SU-DHL-6 (cell line): ENCODE measurements around the gene FAM25A.
"Not testable (repeated sequence)": the region's sequence is repeated elsewhere in the genome, so short reads cannot be mapped to it uniquely, and the experiment has no call there.

Source experiments
- H2AFZ ChIP-seq: fragments of 200-600 bp; sonication (generic); 2 replicates; pipeline ENCODE4 v1.6.1; 2014; ENCODE audit warnings: low read depth, mild to moderate bottlenecking, moderate library complexity, mixed read lengths, antibody characterized with exemption, low read length; ENCODE audit not compliant: severe bottlenecking
- H3F3A ChIP-seq: fragments of 200-600 bp; shearing (Covaris generic); 2 replicates; pipeline ENCODE4 v1.6.0; 2016; ENCODE audit warnings: antibody characterized with exemption, mild to moderate bottlenecking; ENCODE audit not compliant: insufficient read depth
- H3K27ac ChIP-seq: fragments of 200-600 bp; sonication (generic); 2 replicates; pipeline ENCODE4 v1.5.1; 2016; ENCODE audit warnings: low read depth, mild to moderate bottlenecking, low read length, moderate library complexity, mixed read lengths
- H3K27me3 ChIP-seq: fragments of 200-600 bp; sonication (generic), shearing (Covaris generic); 2 replicates; pipeline ENCODE4 v1.6.0; 2014; ENCODE audit warnings: mild to moderate bottlenecking, low read length
- H3K36me3 ChIP-seq: fragments of 200-600 bp; sonication (generic); 2 replicates; pipeline ENCODE4 v1.6.1; 2014; ENCODE audit warnings: mild to moderate bottlenecking, low read length, mixed read lengths
- H3K4me2 ChIP-seq: fragments of 300-600, 200-600 bp; shearing (Covaris generic), sonication (generic); 2 replicates; pipeline ENCODE4 v1.6.0; 2014; ENCODE audit warnings: low read length, low read depth, mild to moderate bottlenecking; ENCODE audit not compliant: poor library complexity, severe bottlenecking
- H3K4me3 ChIP-seq: fragments of 200-600 bp; sonication (generic); 2 replicates; pipeline ENCODE4 v1.5.1; 2014; ENCODE audit warnings: antibody characterized with exemption, low read length, mild to moderate bottlenecking, mixed read lengths; ENCODE audit not compliant: insufficient read depth, poor library complexity, severe bottlenecking
- H3K79me2 ChIP-seq: fragments of 200-600 bp; sonication (generic); 2 replicates; pipeline ENCODE4 v1.6.1; 2014; ENCODE audit warnings: mild to moderate bottlenecking, low read length, moderate library complexity; ENCODE audit not compliant: insufficient read depth
- H3K9ac ChIP-seq: fragments of 200-600 bp; sonication (generic); 2 replicates; pipeline ENCODE4 v1.7.0; 2014; ENCODE audit warnings: mild to moderate bottlenecking, low read length
- H3K9me2 ChIP-seq: fragments of 200-600 bp; sonication (generic); replicated peaks from 2 replicates; pipeline ENCODE4 v1.6.1; 2014; ENCODE audit warnings: low read length; ENCODE audit not compliant: insufficient read depth
- H3K9me3 ChIP-seq: fragments of 200-600 bp; sonication (generic); 2 replicates; pipeline ENCODE4 v1.6.1; 2014; ENCODE audit warnings: low read length, mixed read lengths; ENCODE audit not compliant: insufficient read depth
- H4K20me1 ChIP-seq: fragments of 200-600 bp; sonication (generic); 2 replicates; pipeline ENCODE4 v1.6.1; 2014; ENCODE audit warnings: low read depth, mild to moderate bottlenecking, antibody characterized with exemption, low read length, moderate library complexity, mixed read lengths
- EZH2phosphoT487 ChIP-seq: fragments of 200-600 bp; sonication (generic), shearing (Covaris generic); conservative IDR thresholded peaks from 2 replicates; pipeline ENCODE4 v1.6.1; 2018; ENCODE audit warnings: mild to moderate bottlenecking, antibody characterized with exemption, low read length, moderate library complexity, mixed read lengths
- TF ChIP-seq, protein P1 (sequence below): fragments of 200-600 bp; sonication (generic); IDR thresholded peaks from one replicate; pipeline ENCODE4 v1.5.1; 2017; ENCODE audit warnings: antibody characterized with exemption, mild to moderate bottlenecking, low read length, moderate library complexity; ENCODE audit not compliant: insufficient read depth, poor library complexity, severe bottlenecking

Gene FAM25A

DNA sequence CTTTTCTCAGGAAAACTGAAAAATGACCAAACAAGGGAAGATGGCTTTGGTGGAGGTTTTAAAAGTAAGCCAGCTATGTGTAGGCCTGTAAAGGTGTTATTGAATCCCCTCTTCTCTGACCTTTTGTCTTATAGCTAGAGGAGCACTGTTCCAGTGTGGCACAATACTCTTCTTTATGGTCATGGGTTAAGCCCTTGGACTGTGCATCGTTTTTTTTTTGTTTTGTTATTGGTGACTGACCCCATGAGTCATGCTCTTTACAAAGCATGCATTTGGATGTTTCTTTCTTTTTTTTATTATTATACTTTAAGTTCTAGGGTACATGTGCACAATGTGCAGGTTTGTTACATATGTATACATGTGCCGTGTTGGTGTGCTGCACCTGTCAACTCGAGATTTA lies 19.6 kb upstream of the FAM25A start:
- no peaks in the 10 kb centered on the region for H3K9me3 ChIP-seq
- H3K27ac ChIP-seq = no peak overlapping the region
- no peaks in the 10 kb centered on the region for H3K36me3 ChIP-seq
- H3K9ac ChIP-seq = no peak overlapping the region
- no peaks in the 10 kb centered on the region for H3K9me2 ChIP-seq
- TF ChIP-seq, protein P1, sequence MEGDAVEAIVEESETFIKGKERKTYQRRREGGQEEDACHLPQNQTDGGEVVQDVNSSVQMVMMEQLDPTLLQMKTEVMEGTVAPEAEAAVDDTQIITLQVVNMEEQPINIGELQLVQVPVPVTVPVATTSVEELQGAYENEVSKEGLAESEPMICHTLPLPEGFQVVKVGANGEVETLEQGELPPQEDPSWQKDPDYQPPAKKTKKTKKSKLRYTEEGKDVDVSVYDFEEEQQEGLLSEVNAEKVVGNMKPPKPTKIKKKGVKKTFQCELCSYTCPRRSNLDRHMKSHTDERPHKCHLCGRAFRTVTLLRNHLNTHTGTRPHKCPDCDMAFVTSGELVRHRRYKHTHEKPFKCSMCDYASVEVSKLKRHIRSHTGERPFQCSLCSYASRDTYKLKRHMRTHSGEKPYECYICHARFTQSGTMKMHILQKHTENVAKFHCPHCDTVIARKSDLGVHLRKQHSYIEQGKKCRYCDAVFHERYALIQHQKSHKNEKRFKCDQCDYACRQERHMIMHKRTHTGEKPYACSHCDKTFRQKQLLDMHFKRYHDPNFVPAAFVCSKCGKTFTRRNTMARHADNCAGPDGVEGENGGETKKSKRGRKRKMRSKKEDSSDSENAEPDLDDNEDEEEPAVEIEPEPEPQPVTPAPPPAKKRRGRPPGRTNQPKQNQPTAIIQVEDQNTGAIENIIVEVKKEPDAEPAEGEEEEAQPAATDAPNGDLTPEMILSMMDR = no peak
- no peak for TF ChIP-seq EZH2phosphoT487
- no peaks in the 10 kb centered on the region for H3K27me3 ChIP-seq
- H3K4me2 ChIP-seq = no peak overlapping the region
- H3K79me2 ChIP-seq = no peaks in the 10 kb centered on the region
- no peak overlapping the region for H2AFZ ChIP-seq
- no peak overlapping the region for H3K4me3 ChIP-seq
- H3F3A ChIP-seq = no peaks in the 10 kb centered on the region
- no peaks in the 10 kb centered on the region for H4K20me1 ChIP-seq

DNA sequence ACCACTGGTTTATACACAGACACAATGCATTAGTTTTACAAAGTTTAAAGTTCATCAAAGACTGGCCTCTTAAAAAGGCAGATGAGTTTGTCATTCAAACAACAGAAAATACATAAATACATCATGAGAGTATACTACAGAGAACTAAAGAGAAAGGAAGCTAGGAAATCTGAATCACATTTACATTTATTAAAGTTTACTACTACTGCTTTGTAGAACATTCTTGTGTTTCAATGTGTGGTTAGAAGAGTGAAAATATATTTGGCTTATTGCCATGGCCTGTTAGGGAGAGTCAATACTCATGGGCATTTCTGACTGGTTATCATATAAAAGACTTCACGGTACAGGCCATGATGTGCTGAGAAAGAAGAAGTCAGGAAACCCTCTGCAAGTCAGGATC lies 13.0 kb upstream of the FAM25A start:
- not testable (repeated sequence) for H2AFZ ChIP-seq, H3F3A ChIP-seq, H3K36me3 ChIP-seq, H3K9me2 ChIP-seq, H3K27ac ChIP-seq, H4K20me1 ChIP-seq, H3K4me3 ChIP-seq, H3K79me2 ChIP-seq, H3K27me3 ChIP-seq, H3K9me3 ChIP-seq, H3K4me2 ChIP-seq, H3K9ac ChIP-seq

DNA sequence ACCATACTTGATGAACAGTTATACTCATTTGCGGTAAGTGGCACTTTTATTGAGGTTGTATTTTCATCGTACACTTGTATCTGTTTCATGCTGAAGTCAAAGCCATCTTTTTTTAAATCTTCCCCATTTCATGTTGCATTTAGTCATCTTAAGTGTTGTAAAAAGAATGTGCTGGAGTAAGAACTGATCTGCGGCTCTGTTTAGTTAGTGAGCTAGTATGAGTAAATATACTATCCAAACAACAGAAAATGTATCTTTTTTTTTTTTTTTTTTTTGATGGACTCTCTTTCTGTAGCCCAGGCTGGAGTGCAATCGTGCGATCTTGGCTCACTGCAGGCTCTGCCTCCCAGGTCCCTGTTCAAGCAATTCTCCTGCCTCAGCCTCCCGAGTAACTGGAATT lies 12.4 kb upstream of the FAM25A start:
- not testable (repeated sequence) for H3K36me3 ChIP-seq, H3K9me3 ChIP-seq, H3K9ac ChIP-seq, H3K4me2 ChIP-seq, H3K9me2 ChIP-seq, H3K79me2 ChIP-seq, H3K27me3 ChIP-seq, H3K4me3 ChIP-seq, H4K20me1 ChIP-seq, H3F3A ChIP-seq, H2AFZ ChIP-seq, H3K27ac ChIP-seq

DNA sequence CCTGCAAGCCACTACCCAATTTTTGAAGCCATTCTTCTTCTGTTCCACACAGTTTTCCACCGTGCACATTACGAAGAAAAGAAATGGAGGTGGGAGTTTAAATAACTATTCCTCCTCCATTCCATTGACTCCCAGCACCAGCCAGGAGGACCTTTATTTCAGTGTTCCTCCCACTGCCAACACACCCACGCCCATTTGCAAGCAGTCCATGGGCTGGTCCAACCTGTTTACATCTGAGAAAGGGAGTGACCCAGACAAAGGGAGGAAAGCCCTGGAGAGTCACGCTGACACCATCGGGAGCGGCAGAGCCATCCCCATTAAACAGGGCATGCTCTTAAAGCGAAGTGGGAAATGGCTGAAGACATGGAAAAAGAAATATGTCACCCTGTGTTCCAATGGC lies 11.8 kb upstream of the FAM25A start:
- not testable (repeated sequence) for H3K4me3 ChIP-seq, H3K9me3 ChIP-seq, H3K9me2 ChIP-seq, H3K27me3 ChIP-seq, H3K9ac ChIP-seq, H3K27ac ChIP-seq, H3K4me2 ChIP-seq, H3K36me3 ChIP-seq, H2AFZ ChIP-seq, H4K20me1 ChIP-seq, H3K79me2 ChIP-seq, H3F3A ChIP-seq

DNA sequence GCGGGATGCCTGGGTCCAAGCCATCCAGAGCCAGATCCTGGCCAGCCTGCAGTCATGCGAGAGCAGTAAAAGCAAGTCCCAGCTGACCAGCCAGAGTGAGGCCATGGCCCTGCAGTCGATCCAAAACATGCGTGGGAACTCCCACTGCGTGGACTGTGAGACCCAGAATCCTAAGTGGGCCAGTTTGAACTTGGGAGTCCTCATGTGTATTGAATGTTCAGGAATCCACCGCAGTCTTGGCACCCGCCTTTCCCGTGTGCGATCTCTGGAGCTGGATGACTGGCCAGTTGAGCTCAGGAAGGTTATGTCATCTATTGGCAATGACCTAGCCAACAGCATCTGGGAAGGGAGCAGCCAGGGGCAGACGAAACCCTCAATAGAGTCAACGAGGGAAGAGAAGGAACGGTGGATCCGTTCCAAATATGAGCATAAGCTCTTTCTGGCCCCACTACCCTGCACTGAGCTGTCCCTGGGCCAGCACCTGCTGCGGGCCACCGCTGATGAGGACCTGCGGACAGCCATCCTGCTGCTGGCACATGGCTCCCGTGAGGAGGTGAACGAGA lies 10.9 kb upstream of the FAM25A start:
- not testable (repeated sequence) for H3K27ac ChIP-seq, H3K4me3 ChIP-seq, H3K36me3 ChIP-seq, H2AFZ ChIP-seq, H3K9me3 ChIP-seq, H4K20me1 ChIP-seq, H3F3A ChIP-seq, H3K9me2 ChIP-seq, H3K9ac ChIP-seq, H3K4me2 ChIP-seq, H3K79me2 ChIP-seq, H3K27me3 ChIP-seq

DNA sequence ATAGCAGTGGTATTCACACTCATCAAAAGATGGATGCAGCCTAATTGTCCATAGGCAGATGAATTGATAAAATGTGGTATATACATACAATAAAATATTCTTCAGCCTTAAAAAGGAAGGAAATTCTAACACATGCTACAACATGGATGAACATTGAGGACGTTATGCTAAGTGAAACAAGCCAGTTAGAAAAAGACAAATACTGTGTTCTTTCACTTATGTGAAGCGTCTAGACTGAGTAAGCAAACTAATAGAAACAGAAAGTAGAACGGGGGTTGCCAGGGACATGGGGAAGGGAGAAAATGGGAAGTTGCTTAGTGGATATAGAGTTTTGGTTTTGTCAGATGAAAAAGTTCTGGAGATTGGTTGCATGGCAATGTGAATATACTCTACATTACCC lies 6.6 kb upstream of the FAM25A start:
- H3K9ac ChIP-seq, H4K20me1 ChIP-seq, H3K9me3 ChIP-seq, H3K27me3 ChIP-seq, H3K4me3 ChIP-seq, H2AFZ ChIP-seq, H3K79me2 ChIP-seq, H3K9me2 ChIP-seq, H3K4me2 ChIP-seq, H3K27ac ChIP-seq, H3K36me3 ChIP-seq, H3F3A ChIP-seq: not testable (repeated sequence)

DNA sequence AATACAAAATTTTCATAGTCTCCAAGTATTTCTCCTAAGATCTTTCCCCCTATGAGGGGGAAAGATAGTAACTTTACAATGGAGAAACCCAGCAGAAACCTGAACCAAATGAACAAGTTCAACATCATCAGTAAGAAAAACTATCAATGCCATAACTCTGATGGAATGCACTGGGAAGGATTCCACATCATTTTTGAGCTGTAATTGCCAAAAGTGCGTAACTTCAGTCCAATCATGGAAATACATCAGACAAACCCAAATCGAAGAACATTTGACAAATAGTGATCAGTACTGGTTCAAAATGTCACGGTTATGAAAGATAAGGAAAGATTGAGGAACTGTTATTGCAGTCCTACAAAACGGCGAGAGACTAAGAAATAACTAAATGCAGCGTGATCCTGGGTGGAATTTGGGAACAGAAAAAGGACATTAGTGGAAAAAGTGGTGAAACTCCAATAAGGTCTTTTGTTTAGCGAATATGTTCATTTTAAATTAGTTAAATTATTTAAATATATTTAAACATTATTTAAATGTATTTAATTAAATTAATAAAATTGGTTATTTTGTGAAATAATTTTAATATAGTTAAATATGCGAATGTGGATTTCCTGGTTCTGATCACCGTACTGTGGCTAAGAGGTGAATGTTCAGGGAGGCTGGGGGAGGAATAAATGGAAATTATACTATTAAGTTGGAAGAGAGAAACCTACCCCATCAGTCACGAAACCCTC lies 4.9 kb upstream of the FAM25A start:
- H3K4me3 ChIP-seq, H3K9me3 ChIP-seq, H3K4me2 ChIP-seq, H3K79me2 ChIP-seq, H4K20me1 ChIP-seq, H3K9me2 ChIP-seq, H3K27ac ChIP-seq, H3K27me3 ChIP-seq, H2AFZ ChIP-seq, H3K36me3 ChIP-seq, H3F3A ChIP-seq, H3K9ac ChIP-seq: not testable (repeated sequence)
